Epidermal melanocyte (primary cell): ENCODE measurements around the gene BICC1.
A peak's percentile ranks its signal among the peaks of the same experiment; 100 is the strongest.

Experiments
- DNase-seq: peaks from one replicate; pipeline ENCODE4 v3.0.0; 2011; ENCODE audit warnings: low spot score; ENCODE audit not compliant: insufficient read length

BICC1 gene

DNA sequence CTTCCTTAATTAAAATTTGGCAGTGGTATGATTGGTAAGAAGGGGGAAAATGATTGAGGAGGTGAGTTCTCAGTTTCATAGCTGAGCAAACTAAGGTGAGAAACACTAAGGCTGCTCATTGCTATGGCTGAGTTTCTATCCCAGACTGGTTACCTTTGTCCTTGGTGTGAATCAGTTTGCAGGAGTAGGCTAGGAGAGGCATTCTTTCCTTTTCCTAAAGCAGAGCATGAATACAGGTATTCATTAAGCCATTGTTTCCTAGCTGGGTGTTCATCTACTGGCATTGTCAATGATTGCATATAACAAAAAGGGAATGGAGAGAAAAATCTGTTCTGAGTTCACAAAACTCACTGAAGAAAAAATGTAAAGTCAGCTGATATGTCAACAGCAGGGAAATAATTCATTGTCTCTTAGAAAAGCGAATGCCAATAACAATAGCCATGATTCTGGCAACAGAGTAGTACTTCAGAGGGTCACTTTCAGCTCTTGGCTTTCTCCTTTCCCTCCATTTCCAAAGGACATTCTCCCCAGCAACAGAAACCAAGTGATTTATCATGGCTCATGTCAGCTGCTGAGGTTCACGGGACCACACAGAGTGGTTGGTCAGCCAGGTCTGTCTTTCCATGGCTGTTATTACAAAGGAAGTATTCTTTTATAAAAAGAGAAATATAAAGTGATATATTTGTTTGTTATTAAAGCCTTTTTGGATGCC is 234.0 kb downstream of the BICC1 start:
- DNase-seq, result no peak

DNA sequence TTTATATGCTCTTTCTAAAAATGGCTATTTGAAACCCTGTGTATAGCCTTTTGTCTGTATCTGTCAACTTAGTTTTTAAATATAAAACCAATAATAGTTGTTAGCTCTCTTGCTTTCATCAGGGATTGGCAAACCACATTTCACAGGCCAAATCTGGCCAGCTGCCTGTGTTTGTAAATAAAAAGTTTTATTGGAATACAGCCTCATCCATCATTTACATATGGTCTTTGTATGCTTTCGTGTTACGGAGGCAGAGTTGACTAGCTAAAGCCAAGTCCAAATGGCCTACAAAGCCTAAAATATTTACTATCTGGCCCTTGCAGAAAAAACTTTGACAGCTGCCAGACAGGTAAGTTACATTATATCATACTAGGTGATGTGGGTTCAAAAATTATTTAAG is 235.0 kb downstream of the BICC1 start:
- no peak for DNase-seq

DNA sequence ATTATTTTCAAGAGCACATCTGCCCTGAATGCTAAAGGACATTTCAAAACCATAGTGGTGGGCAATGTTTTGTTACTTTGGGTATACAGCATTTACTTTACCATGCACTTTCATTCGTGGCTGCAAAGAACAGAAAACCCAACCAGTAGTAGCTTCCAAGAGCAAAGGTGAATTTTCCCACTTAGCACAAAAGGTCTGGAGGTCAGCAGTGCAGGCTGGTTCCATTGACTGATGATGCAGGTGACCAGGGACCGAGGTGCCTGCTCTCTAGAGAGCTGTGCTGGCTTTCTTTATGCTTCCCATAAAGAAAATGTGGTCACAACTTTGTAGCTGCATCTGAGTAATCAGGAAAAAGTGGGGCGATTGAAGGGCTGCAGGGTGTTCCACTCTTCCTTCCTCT is 240.0 kb downstream of the BICC1 start:
- DNase-seq, result no peak

DNA sequence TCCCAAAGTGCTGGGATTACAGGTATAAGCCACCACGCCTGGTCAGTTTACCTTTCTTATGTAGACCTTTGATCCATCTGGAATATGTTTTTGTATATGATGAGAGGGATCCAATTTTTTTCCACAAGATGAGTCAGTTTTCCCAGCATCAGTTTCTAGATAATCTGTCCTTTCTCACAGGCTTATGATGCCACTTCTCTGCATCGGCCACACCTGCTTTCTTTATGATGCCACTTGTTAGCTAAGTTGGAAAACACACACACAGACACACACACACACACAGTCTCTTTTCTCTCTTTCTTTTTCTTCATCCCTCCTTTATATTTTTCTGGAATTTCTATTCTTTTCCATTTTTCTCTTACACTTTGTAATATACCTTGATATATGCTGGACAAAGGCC is 240.8 kb downstream of the BICC1 start:
- DNase-seq, result no peak

DNA sequence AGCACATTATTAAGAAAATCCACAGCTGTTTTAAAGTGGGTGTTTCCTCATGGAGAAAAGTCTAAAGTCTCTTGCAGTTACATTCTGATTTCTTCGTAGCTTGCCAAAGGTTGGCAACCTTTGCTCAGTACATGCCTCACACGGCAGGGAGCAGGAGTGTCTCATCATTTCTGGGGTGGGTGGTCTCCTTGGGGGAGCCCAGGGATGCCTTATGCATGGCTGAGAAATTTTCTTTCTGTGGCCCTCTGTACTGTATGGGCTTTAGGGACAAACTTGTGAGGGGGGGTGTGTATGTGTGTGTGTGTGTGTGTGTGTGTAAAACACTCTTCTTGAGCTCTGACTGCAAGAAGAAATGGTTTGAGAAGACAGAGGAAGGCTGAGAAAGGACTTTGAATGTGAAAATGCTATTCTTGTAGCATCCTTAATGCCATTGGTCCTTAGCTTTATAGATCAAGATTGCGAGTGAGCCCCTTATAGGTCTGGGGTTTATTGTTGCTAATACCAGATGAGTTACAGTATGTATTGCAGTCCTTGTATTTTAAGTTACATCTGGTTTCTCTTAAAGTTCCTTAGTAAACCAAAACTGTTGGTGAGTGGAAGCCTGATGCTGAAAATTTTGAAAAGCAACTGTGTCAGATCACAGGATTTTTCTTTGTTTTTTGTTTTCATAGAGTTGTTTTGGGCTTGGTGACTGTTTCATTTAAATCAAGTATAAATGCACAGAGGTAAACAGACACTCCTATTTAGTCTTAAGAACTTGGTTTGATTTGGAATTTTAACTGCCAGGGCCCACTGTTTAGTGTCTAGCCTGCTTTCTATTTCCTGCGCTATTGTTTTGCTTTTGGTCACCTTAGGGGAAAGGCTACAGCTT is 242.0 kb downstream of the BICC1 start:
- DNase-seq, result no peak

DNA sequence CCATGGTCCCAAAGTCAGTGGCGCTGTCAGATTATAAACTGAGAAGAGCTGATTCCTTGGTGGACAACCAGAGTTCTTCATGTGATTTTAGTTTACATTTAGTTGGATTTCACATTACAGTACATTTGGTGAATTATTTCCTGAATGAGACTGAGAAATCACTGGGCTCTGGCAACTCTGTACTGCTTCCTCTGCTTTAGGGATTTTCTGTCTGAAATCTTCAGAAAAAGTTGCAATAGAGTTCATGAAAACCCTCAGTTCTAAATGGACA is 242.6 kb downstream of the BICC1 start:
- DNase-seq, result no peak

DNA sequence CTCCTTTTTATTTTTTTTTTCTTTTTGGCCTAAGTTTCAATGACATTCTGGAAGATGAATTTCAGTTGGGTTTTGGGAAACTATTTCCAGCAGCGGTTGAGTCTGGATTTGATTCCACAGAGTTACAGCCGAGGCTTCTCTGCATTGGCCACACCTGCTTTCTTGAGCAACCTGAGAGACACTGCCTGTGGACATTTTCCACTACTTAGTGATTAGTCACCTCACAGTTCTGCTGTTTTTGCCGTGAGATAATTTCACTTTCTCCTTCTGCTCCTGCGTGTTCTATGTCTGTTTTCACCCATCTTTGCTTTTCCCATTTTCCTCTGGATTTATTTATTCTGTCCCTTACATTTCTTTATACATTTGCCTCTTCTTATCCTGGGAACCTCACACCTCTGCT is 243.0 kb downstream of the BICC1 start:
- DNase-seq, result no peak

DNA sequence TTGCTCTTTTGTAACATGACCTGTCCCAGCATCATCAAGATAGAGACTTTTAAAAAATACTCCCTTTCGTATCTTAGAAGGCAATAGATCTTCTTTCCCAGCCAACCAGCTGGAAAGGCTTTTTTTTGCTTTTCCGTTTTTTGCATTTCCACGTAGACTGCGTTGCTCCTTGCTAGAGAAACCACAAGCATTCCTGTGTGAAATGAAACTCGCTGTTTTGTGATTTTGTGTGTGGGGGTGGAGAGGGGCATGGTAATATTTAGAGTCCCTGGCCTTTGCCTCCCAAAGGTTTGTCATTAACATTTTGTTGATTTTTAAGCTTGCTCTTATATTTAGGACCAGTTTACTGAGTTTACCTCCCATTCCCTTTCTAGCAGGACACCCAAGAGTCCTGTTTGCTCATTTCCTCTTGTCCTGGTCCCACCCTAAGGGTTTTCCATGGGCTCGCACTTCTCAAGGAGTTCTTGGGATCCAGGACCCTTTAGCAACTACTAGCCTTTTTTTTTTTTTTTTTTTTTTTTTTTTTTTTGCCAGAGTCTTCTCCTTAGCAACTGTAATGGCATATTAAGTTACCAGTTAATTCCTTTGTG is 243.6 kb downstream of the BICC1 start:
- DNase-seq, result peak; percentile 26

DNA sequence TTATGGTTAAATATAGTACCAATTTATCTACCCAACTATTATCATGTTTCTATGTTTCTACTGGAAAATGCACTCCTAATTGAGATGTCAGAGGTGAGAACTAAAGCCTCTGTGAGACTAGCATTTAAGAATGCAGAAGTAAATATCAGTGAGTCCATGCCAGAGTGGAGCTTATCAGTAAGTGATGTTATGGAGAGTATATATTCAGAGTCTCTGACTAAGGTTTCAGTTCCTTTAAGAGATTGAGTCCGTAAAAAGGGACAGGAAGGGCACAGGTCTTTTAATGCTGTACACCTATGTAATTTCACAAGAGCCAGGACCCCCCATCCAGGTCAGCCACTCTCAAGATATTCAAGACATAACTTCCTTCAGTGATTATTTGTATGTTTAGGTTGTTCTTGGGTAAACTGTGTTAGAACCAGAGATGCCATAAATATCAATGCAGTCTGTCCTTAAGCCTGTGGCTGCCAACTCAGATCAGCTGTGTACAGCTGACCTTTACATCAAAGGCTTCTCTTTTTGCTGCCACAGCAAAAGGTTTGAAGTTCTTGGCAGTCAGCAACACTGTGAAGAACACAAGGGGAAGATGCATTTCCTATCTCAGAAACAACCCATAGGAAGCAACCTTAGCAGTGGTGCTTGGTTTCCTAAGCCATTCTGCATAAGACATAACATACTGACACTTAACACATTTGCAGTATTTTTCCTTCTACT is 244.8 kb downstream of the BICC1 start:
- no peak for DNase-seq

DNA sequence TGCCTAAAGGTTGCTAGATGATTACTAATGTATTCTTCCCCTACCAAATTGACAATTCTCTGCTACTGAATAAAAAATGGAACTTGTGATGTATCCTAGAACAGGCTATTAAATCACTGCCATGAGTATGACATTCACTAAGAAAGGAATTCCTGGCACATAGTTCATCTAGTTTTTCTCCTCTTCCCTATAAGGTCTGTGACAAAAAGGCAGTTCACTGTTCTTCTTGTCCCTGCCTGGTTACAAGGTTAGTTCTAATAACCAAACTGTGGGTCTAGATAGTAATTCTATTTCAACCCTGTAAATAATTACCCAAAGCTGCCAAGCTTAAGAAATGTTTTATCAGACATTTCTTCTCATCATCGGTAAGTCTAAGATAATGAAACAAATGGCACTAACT is 245.6 kb downstream of the BICC1 start:
- no peak for DNase-seq

DNA sequence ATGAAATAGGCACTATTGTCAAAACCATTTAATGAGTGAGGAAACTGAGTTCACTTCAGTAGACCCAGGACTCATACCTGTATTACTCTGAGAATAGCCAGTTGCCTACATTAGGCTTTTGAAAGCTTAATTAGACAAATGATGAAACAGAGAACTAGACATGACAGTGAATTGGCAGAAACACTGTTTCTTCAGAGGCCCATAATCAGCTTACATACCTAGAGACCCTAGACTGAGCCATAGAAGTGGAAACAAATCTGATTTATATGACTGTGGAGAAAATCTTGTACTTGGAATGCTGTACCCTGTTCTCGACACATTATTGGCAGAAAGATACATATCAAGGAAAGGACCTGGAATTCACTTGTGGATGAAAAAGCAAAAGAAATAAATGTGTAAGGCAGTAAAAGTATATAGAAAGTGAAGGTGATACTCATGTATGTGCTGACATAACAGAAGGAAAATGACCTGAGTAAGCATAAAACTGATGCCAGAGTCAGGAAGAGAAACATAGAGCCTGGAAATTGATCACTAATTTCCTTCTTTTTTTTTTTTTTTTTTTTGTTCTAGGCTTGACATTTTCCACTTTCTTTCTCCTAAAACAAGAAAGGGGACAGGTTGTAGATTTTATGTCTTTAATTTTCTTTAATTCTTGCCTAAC is 251.5 kb downstream of the BICC1 start:
- DNase-seq, result no peak

DNA sequence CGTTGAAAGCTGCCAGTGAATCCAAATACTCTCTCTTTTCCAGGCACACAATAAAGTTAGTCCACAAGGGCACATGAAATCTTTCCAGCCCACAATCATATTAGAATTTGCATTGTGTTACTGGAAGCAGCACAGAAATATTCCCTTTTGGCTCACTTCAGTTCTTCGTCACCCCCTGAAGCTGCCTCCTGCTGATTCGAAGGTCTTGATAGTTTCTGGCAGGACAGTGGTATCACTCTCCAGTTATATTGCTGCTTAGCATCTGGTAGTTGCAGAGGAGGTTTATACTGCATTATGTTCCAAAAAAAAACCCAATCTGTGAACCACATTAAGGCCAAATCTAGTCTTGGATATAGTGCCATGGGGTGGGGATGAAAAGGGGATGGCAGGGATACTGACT is 253.2 kb downstream of the BICC1 start:
- DNase-seq, result no peak

DNA sequence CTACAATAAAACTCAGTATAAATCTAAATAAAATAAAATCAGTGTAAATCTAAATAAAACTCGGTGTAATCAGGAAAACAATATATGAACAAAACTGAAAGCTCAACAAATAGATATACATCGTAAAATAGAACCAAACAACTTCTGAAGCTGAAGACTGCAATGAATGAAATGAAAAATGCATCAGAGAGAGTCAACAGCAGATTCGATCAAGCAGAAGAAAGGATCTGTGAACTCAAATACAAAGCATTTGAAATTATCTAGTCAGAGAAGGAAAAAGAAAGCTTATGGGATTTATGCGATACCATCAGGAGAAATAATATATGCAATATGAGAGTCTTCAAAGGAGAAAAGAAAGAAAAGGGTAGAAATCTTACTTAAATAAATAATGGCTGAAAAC is 255.0 kb downstream of the BICC1 start:
- DNase-seq, result no peak

DNA sequence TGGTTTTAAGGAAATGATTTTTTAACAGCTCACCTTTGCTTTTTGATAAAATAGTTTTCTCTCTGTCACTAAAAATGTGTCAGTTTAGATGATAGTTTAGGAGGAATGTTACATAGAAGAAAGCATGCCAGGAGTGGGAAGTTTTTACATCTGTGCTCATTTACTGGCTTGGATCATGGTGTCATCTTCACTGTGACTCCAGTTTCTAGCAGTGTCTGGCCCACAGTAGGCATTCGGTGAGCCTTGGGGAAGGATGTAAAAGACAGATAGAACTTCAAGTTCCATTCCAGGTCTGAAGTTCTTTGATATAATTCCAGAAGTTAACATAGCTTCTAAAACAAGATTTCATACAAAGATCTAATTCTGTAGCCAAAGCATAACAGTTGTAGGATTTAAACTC is 259.2 kb downstream of the BICC1 start:
- DNase-seq, result no peak

DNA sequence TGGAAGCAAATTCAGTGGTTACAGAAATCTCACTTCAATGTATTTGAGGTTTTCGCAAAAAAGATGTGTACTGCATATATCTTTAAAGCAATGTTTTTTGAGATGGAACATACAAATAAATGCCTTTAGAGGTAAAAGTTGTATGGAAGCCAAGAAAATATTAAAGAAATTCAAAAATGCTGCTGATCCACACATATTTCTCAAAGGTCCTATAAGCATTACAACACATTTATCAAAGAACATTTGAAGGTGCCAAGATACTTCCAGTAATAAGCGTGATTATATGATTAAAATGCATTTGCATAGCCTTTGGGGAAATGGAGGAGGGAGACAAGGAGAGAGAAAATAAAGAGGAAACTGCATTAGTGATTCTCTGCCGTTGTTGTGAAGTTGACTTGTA is 260.1 kb downstream of the BICC1 start:
- DNase-seq, result no peak

DNA sequence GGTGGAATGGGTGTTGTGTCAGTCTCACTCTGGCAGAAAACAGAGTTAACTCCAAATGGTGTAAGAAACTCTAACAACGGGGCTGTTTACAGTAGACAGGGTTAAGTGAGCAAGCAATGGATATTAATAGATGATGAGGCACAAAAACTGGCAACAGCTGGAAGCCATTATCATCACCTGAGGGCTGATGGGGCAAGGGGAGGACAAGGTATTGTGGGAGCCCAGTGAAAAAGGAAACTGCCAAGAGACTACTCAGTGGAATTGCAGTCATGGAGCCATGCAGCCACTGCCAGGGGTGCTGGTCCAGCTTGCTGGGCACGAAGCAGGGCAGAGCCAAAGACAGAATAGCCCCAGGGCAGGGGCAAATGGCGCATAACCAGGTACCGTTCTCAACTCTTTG is 260.7 kb downstream of the BICC1 start:
- no peak for DNase-seq

DNA sequence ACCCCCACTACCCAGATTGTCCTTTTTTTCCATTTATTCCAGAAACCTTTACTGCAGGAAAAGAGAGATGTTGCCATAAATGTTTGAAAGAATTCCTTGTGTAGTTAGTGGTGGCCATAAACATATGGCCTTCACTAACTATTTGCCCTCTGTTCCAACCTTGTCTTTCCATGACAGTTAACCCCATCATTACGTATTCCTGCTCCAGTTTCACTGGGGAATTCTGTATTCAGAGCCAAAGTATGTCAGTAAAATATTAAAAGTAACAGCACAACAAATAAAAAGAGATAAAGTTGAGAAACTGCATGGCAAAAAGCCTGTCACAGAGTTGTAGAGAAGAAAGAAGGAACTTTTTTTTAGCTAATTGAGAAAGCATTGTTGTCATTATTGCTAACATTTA is 261.3 kb downstream of the BICC1 start:
- no peak for DNase-seq

DNA sequence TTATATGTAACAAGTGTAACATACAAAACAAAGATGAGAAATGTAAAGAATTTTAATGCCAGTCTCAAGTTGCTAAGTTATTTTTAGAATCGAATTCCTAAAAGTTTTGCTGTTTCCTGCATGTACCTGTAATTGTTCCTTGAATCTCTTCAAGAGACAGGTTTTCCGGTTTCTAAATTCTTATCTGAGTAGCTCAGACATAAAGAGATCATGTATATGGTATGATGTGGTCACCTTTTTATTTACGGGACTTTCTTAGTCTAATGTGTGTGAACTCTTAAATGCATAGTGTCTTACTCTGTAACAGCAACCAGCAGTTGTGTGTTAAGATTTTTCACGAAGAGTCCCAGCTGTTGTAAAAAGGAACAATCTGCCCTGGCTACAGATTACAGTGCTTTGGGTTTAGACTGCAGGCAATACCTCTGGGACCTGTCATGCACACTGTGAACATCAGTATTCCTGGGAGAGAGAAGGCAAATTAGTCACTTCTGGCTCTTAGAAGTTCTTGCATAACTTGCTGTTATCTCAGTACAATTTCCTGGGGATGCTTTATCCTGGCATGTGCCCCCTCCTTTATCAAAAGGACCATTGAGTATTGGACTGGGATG is 263.4 kb downstream of the BICC1 start:
- no peak for DNase-seq

DNA sequence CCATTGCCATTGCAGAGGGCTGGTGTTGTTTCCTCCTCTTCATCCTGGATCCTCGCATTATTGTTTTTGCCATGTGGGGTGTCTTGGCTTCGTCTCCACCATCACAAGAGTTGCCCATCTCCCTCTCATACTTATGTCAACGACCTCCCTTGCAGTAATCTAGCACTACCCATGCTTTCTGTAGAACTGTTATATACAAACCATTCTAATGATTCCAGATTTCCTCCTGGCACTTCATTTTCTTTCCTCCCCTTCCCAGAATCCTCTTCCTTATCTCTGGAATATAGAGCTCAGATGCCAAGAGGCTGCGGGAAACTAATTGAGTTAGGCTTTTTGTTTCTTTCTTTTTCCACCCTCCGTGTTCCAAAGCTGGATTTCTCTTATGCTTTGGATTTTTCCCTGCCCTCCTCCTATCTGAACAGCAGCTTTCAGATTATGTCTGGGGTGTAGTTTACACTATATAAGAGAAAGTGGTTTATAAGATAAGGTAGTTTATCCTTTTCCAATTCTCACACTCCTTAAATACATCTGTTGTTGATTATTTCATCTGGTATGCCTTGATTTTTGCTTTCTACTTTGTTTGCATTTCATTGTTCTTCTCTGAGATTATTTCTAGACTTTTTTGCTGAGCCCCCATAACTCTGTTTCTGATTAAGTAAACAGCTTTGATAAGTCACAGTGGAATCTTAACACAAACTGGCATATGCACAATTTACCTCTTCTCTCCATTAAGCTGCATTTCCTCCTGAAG is 264.1 kb downstream of the BICC1 start:
- DNase-seq, result no peak

DNA sequence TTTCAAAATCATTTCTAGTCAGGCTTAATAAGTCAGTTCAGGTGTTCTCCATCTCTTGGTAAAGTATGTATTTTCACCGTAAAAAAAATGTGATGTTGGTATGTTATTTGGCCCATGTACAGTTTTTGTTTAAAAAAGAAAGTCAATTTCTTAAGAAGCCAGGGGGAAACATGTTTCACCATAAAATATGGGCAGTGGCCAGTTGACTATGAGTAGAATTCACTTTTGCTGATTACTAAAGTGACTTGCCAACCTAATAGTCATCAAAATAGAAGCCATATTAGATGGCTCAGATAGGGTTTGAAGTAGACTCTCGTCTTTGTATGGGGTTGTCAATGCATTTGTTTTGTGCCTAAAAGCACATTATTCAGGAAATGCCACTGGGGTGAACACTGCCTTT is 266.3 kb downstream of the BICC1 start:
- no peak for DNase-seq

DNA sequence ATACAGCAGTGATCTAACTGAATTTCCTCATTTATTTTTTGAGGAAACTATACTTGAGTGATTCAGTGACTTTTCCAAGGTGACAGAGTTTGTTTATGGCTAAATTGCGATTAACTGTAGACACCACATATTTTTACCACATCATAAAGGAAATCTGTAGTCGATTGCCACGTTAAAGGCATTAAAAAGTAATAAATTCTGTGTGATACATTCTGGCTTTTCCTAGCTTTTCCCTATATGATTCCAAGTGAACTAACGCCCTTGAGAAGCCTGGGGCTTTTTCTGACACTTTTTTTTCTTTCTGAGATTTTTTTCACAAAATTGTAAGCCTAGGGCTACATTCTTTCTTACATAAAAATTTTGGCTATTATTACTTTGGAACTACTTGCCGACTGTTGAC is 266.9 kb downstream of the BICC1 start:
- no peak for DNase-seq
